Germinal center (tissue), 1 donor: ENCODE data around the gene FIZ1.
"Not testable (repeated sequence)": the region's sequence is repeated elsewhere in the genome, so short reads cannot be mapped to it uniquely, and the experiment has no call there.

Experiments used
- DNase-seq: peaks from one replicate; pipeline ENCODE4 v3.0.0; 2012; ENCODE audit warnings: mixed read lengths, low spot score

Gene FIZ1

DNA sequence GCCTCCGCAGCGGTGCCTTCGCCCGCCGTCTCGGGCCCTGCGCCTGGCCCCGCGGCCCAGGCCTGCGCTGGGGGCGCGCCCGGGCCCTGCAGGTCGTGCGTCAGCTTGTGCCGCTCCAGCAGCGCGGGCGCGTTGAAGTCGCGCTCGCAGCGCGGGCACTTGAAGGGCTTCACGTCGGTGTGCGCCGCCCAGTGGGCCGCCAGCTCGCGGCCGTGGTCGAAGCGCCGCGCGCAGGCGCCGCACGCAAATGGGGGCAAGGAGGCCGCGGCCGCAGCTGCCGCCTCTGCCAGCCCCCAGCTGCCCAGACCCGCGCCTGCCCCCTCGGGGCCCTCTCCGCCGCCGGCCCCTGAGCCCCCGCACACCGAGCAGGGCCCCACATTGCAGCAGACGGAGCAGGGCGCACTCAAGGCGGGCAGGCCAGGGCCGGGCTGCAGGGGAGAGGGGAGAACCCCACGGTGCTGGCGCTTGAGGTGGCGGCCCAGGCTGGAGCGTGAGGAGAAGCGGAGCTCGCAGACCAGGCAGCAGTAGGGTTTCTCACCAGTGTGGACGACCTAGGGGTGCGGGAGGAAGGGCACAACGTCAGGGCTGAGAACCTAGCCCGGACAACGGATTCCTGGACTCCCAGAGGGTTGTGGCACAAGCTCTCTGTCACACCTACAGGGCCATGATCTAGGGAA lies 6.1 kb downstream of the FIZ1 start:
- DNase-seq: no peak

DNA sequence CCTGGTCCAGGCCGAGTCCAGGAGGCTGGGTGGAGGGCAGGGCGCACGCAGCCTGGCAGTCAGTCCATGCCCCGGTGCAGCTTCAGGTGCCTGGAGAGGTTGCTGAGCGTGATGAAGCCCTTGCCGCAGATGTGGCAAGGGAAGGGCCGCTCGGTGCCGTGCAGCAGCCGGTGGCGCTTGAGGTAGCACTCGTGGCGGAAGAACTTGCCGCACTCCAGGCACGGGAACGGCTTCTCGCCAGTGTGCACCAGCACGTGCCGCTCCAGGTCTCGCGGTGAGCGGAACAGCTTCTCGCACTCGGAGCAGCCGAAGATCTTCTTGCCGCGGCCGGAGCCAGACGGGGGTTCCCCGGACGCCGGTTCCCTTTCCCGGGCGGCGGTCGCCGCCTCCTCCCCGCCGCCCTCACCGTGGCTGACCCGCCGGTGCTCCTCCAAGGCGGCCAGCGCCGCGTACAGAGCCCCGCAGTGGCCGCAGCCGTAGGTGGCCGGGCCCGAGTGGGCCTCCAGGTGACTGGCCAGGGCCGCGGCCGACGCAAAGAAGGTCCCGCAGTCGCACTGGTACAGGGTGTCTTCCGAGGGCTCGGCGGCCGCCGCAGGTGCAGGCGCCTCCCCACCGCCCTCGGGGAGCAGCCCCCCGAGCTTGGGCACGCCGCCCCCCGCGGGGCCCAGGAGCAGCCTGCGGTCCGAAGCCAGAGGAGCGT lies 6.8 kb downstream of the FIZ1 start:
- no peak for DNase-seq

DNA sequence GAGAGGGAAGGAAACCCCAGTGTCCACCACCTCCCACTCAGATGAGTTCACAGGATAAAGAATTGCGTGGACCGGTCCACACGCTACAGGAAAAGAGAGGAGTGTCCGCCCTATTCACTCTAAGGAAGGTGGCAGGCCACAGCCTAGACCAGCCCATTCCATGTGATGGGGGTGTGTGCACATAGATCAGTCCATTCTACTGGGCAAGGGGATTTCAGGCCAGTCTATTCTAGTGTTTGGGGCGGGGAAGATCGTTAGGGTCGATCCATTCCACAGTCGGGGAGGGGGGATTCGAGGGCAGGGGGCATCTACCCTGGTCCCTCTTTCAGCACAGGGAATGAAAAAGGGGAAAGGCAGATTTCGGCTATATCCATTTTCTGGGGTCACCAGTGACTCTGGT lies 7.8 kb downstream of the FIZ1 start:
- DNase-seq: no peak

GRCh38 chr19:55590617-55591016 lies 8.7 kb downstream of the FIZ1 start:
- DNase-seq: no peak

GRCh38 chr19:55590109-55590508 lies 9.2 kb downstream of the FIZ1 start:
- no peak for DNase-seq

DNA sequence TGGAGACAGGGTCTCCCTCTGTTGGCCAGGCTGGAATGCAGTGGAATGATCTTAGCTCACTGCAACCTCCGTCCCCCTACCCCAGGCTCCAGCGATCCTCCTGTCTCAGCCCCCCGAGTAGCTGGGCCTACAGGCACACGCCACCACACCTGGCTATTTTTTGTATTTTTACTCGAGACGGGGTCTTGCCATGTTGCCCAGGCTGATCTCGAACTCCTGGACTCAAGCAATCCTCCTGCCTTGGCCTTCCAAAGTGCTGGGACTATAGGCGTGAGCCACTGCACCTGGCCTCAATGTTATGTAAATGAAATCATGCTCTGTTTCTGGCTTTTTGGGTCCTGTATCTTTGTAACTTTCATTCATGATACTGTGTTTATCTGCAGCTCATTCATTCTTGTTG lies 10.6 kb downstream of the FIZ1 start:
- DNase-seq: no peak

GRCh38 chr19:55586976-55587668 lies 12.2 kb downstream of the FIZ1 start:
- DNase-seq: peak; percentile 90

DNA sequence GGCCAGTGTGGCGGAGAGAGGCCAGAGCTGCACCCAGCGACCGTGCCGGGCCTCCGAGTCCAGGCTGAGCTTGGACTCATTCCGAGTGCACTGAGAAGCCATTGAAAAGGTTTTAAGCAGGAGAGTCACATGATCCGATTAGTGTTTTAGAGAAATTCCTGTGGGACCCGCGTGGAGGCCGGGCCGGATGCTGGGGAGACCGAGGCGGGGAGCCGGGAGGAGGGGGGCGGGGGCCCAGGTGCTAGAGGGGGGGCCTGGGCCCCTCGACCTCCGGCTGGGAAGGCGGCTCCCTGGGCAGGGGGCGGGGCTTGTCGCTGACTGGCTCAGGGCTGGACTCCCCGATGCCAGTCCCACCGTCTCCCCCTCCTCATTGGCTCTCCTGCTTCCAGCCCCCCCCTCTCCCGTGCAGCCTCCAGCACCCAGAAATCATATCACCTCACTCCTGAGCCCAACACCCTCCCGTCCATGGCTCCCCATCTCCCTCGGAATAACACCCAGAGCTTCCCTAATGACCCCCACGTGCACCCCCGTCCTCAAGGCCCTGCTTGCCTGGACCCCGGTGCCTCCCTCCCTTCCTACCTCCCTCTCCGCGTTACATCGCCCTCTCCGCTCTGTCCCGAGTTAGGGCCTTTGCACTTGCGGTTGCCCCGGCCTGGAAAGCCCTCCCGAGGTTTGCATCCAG lies 13.5 kb downstream of the FIZ1 start:
- peak; percentile 55 for DNase-seq

- no peak for DNase-seq
Observed at GRCh38 chr19:55584871-55585270, 14.4 kb downstream of the FIZ1 start.

- not testable (repeated sequence) for DNase-seq
Observed at GRCh38 chr19:55583897-55584296, 15.4 kb downstream of the FIZ1 start.

DNA sequence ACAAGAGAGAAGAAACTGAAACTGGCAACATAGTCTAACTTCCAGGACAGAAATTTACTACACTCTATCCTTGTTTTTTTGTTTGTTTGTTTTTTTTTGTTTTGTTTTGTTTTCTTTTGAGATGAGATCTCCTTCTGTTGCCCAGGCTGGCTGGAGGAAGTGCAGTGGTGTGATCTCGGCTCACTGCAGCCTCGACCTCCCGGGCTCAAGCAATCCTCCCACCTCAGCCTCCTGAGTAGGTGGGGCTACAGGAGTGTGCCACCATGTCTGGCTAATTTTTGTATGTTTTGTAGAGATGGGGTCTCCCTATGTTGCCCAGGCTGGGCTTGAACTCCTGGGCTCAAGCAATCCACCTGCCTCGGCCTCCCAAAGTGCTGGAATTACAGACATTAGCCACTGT lies 17.0 kb downstream of the FIZ1 start:
- not testable (repeated sequence) for DNase-seq

DNA sequence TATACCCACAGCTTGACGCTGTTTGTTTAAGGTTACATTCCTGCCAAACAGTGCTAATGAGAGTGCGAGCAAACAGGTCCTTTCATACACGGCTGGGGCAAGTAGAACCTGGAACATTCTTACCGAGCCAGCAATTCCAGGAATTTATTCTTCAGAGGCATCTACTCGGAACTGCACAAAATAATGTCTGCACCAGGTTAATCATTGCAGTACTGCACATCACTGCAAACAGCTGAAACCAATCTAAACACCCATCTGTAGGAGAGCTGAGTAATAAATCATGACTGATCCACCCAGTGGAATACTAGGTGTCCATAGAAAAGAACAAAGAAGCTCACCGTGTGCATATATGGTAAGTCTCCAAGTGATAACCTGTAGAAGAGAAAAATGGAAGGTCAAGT lies 17.5 kb downstream of the FIZ1 start:
- no peak for DNase-seq

DNA sequence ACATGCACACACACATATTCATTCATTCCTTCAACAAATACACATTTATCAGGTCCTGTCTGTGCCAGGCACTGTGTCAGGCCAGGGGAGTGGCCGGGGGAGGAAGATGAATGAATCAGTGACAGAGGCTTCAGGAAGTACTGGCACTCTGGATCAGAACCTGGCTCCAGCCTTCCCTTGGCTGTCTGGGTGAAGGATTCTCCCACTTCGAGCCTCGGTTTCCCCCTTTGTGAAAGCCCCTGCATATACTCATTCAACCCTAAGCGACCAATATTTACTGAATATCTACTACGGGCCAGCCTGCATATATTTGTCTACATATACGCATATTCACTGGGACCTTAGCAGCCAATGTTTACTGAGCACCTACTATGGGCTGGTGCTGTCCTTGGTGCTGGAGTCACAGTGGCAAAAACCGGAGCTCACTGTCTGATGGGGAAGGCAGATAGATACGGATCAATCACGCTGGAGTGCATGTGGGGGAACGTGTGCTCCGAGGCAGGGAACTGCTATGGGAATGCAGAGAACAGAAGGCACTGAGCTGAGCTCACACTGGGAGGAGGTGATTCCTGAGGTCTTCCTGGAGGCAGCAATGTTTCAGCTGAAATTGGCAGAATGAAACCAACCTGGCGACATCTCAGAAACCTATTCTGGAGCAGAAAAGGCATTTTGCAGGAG lies 18.0 kb downstream of the FIZ1 start:
- no peak for DNase-seq

DNA sequence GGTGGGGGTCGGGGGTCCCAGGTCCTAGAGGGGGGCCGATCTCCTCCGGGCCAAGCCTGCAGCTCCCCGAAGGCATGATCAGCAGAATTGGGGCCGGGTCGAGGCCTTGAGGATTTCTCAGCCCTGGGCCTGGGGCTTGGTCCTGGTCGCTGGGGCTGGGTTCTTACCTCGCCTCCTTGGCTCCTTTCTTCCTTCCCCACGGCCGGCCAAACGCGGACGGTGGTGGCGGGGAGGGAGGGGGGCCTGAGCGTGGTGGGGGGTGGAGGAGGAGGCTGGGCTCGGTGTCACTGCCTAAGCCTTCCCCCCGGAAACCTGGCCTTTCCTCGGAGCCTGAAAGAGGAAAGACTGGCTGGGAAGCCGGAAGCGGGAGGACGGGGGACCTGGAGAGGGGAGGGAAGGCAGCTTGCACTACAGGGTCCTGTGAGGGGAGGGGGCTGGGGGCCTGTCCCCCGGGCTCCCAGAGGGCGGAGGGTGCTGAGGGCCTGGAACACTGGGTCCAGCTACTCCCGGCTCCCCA lies 18.6 kb downstream of the FIZ1 start, which contains the start of gene ZNF579:
Gene ZNF579 (minus strand): TSS at position 221 of the 517 bp plus-strand sequence. CDS start 1,209 bp downstream, outside the sequence.
- DNase-seq: peak; percentile 64

DNA sequence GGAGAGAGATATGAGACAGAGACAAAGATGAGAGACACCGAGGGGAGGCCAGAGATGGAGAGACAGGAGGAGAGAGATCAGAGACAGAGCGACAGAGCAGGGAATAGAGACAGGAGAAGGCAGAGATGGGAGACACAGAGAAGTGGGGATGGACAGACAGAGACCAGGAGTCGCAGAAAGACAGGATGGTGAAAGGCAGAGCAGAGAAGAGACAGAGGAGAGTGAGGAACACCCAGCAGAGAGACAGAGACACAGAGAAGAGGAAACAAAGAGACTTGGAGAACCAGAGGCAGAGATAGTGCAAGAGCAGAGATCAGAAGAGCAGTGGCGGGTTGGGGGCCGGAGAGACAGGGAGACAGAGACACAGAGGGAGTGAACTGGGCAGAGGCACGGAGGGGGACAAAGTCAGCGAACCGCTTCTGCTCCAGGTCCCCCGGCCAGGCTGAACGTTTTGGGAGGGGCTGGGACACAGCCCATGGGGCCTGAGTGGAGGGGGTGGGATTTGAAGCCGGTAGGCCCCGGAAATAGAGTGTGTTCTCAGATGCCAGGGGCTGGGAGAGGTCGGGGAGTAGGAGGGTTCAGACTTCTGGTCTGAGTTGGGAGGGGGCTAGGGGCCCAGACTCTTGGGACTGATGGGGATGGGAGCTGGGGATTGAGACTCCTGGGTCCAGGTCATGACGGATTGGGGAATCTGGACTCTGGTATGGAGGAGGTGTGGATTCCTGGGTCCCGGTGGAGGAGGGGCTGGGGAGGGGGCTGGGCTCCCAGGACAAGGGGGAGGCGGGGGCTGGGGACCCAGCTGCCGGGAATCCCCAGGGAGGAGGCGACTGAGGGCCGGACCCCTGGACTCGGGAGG lies 19.3 kb downstream of the FIZ1 start:
- no peak for DNase-seq

DNA sequence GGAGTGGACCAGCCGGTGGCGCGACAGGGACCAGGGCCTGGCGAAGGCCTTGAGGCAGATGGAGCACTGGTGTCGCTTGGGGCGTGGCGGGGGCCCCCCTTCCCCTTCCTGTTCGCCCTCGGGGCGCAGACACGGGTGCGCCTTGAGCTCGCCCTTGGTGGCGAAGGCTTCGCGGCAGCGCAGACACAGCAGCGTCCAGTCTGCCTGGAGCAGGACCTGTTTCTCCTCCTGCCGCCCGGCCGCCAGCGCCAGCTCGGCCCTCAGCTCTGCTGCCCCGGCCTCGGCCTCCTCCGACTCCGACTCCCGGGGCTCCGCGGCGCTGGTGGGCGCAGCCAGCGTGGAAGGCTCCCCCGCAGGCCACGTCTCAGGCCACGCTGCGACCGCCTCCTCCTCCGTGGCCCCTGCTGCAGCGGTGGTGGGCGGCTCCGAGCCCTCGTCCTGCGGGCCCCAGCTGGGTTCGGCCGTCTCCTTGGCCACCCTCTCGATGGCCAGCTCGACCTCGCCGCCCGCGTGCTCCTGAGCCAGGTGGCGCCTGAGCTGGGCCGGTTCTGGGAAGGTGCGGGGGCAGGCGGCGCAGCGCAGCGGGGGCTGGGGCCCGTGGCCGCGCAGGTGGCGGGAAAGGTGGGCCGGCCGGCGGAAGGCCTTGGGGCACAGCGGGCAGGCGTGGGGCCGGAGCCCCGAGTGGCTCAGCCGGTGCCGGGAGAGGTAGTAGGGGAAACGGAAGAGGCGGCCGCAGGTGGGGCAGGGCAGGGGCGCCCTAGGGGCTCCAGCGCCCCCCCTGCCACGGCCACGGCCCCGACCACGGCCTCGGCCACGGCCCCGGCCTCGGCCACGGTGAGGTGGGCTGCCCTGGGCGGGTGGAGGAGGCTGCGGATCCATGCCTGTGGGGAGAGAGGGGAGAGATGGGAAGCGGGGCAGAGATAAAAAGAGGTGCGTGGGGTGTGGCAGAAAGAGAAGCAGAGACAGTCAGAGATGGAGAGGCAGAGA lies 20.3 kb downstream of the FIZ1 start:
- no peak for DNase-seq

DNA sequence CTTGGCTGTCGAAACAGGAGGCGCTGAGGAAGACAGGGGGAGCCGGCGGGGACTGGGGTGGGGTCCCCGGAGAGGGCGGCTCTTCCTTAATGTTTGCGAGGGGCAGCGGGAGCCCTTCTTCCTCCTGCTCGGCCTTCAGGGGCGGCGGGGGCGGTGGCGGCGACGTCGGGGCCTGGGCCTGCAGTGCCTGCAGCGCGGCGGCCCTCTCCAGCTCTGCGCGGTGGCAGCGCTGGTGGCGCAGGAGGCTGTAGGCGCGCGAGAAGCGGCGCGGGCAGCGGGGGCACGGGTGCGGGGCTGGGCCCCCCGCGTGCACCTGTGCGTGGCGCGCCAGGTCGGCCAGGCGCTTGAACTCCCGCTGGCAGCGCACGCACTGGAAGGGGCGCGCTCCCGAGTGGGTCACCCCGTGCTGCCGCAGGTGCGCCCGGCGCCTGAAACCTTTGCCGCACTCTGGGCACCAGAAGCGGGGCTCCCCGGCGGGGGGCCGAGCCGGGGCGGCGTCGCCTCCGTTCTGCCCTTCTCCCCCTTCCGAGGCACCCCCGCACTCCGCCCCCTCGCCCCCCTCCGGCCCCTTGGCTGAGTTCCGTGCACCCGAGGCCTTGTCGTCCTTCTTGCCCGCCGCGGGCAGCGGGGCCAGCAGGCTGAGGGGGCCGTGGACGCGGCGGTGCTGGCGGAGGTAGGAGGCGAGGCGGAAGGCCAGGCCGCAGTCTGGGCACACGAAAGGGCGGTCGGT lies 21.1 kb downstream of the FIZ1 start:
- DNase-seq: no peak

DNA sequence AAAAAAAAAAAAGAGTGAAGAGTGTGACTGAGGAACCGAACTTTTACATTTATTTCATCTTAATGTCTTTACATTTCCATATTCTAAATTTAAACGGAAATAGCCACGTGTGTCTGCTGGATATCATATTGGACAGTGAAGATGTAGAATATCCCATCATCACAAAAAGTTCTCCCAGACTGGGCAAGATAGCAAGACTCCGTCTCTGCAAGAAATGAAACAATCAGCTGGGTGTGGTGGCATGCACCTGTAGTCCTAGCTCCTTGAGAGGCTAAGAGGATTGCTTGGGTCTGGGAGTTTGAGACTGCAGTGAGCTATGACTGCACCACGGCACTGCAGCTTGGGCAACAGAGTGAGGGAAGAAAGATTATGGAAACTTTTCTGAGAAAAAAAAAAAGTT lies 22.6 kb downstream of the FIZ1 start:
- DNase-seq: no peak

DNA sequence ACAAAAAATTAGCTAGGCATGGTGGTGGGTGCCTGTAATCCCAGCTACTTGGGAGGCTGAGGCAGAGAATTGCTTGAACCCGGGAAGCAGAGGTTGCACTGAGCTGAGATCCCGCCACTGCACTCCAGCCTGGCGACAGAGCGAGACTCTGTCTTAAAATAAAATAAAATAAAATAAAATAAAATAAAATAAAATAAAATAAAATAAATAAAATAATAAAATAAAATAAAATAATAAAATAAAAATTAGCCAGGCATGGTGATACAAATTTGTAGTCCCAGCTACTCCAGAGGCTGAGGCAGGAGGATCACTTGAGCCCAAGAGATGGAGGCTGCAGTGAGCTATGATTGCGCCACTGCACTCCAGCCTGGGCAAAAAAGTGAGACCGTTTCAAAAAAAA lies 25.4 kb downstream of the FIZ1 start:
- not testable (repeated sequence) for DNase-seq
